HCT116 (cell line): ENCODE results near the gene POLN. TPM values are rescaled to one million over a fixed set of nuclear protein-coding genes. Genes with fewer than 3 reads are reported as not detected.

Experiments
- ATAC-seq: fragments of 200-7000 bp; cut with Tn5 transposase; 2 replicates; pipeline ENCODE4 v1.9.1; 2020; ENCODE audit warnings: mild to moderate bottlenecking, moderate library complexity
- BruUV-seq: library from RNA; stranded (reverse); fragments of 400-500 nt; replicated peaks from 2 replicates; lab custom pipeline; 2021; lab: Mats Ljungman, UMichigan
- CTCF ChIA-PET: fragments of 300-600 bp; sonication (Branson Sonifier 250); formaldehyde crosslinking; loops from one replicate; lab custom pipeline; 2021; ENCODE audit warnings: antibody characterized with exemption; lab: Charles Lee
- POLR2A ChIA-PET: fragments of 300-600, 350-600 bp; sonication (Branson Sonifier 250); formaldehyde crosslinking; loops from one replicate; lab custom pipeline; 2021; ENCODE audit warnings: antibody characterized with exemption; lab: Charles Lee
- RAD21 ChIA-PET, 2 experiments: fragments of 300-600 bp; sonication (Branson Sonifier 250); formaldehyde crosslinking; loops; one replicate each; lab custom pipeline; 2023; ENCODE audit warnings: low total read pairs in 2 of 2; ENCODE audit not compliant: uncharacterized antibody in 2 of 2, unreplicated experiment in 2 of 2, low non-redundant PET in 1 of 2; lab: Charles Lee
- DNase-seq: peaks from one replicate; pipeline ENCODE4 v3.0.0-alpha.2; 2010; ENCODE audit warnings: low read depth, low spot score
- H2AFZ ChIP-seq: fragments of 200-600 bp; shearing (Covaris generic), sonication (generic); 2 replicates; pipeline ENCODE4 v1.6.1; 2017; ENCODE audit warnings: low read depth, mixed run types, mixed read lengths, antibody characterized with exemption, low read length; ENCODE audit not compliant: poor library complexity, severe bottlenecking
- H3K27ac ChIP-seq: 2 replicates; pipeline ENCODE4 v1.5.1; 2012; ENCODE audit warnings: low read depth, low read length
- H3K27me3 ChIP-seq: fragments of 200-600 bp; sonication (generic); 2 replicates; pipeline ENCODE4 v1.6.1; 2016; ENCODE audit warnings: mixed run types, low read length, mixed read lengths; ENCODE audit not compliant: insufficient read depth
- H3K36me3 ChIP-seq, 2 experiments: fragments of 200-500 bp in 1 of 2; fragments of 200-600 bp in 1 of 2; sonication (Bioruptor generic) in 1 of 2; sonication (generic) in 1 of 2; 2 replicates each; pipeline versions ENCODE4 v1.5.1 to v1.6.1; 2014 to 2016; ENCODE audit warnings: low read length in 2 of 2, inconsistent platforms in 1 of 2, mixed read lengths in 1 of 2, mixed run types in 1 of 2; ENCODE audit not compliant: insufficient read depth in 2 of 2, control insufficient read depth in 1 of 2
- H3K4me1 ChIP-seq, 2 experiments: fragments of 200-600 bp in 1 of 2; sonication (generic) in 1 of 2; 2 replicates each; pipeline versions ENCODE4 v1.5.1 to v1.6.1; 2012 to 2017; ENCODE audit warnings: low read length in 2 of 2, inconsistent platforms in 1 of 2, mild to moderate bottlenecking in 1 of 2, mixed read lengths in 1 of 2, mixed run types in 1 of 2, moderate library complexity in 1 of 2; ENCODE audit not compliant: insufficient read depth in 2 of 2, control insufficient read depth in 1 of 2
- H3K4me2 ChIP-seq: fragments of 200-600 bp; sonication (generic); 2 replicates; pipeline ENCODE4 v1.6.1; 2017; ENCODE audit warnings: mixed run types, low read length, mixed read lengths
- H3K4me3 ChIP-seq, 2 experiments: fragments of 200-600 bp in 1 of 2; sonication (generic) in 1 of 2; replicated peaks in 1 of 2; 2 replicates each; pipeline ENCODE4 v1.5.1; 2011 to 2016; ENCODE audit warnings: low read length in 2 of 2, control low read depth in 1 of 2, low read depth in 1 of 2, mild to moderate bottlenecking in 1 of 2, mixed read lengths in 1 of 2, mixed run types in 1 of 2
- H3K79me2 ChIP-seq: fragments of 200-600 bp; sonication (generic); 2 replicates; pipeline ENCODE4 v1.6.1; 2017; ENCODE audit warnings: mild to moderate bottlenecking, mixed run types, low read length, moderate library complexity, mixed read lengths; ENCODE audit not compliant: insufficient read depth
- H3K9ac ChIP-seq: fragments of 200-600 bp; sonication (generic); 2 replicates; pipeline ENCODE4 v1.6.1; 2016; ENCODE audit warnings: low read length, mixed read lengths
- H3K9me2 ChIP-seq: fragments of 200-600 bp; sonication (generic), shearing (Covaris generic); 2 replicates; pipeline ENCODE4 v1.6.1; 2017; ENCODE audit warnings: mixed run types, mild to moderate bottlenecking, moderate library complexity; ENCODE audit not compliant: insufficient read depth
- H3K9me3 ChIP-seq, 2 experiments: fragments of 200-500 bp in 1 of 2; fragments of 200-600 bp in 1 of 2; sonication (Bioruptor generic) in 1 of 2; sonication (generic) in 1 of 2; 2 replicates each; pipeline ENCODE4 v1.6.1; 2014 to 2017; ENCODE audit warnings: low read length in 2 of 2, mixed read lengths in 2 of 2, inconsistent platforms in 1 of 2, low read depth in 1 of 2, mild to moderate bottlenecking in 1 of 2, mixed run types in 1 of 2, moderate library complexity in 1 of 2; ENCODE audit not compliant: control insufficient read depth in 1 of 2, insufficient read depth in 1 of 2
- H4K20me1 ChIP-seq: fragments of 200-600 bp; sonication (generic), shearing (Covaris generic); 2 replicates; pipeline ENCODE4 v1.6.1; 2017; ENCODE audit warnings: mixed run types, mild to moderate bottlenecking, moderate library complexity; ENCODE audit not compliant: insufficient read depth
- CEBPB ChIP-seq: IDR thresholded peaks from 2 replicates; pipeline ENCODE4 v1.6.1; 2012; ENCODE audit warnings: low read depth
- EGR1 ChIP-seq: IDR thresholded peaks from 2 replicates; pipeline ENCODE4 v1.6.1; 2012; ENCODE audit warnings: low read depth
- ELF1 ChIP-seq: IDR thresholded peaks from 2 replicates; pipeline ENCODE4 v1.6.1; 2012; ENCODE audit warnings: low read depth, borderline replicate concordance
- EZH2 ChIP-seq: fragments of 200-600 bp; sonication (generic); IDR thresholded peaks from 2 replicates; pipeline ENCODE4 v1.6.1; 2017; ENCODE audit warnings: antibody characterized with exemption, mixed run types
- JUND ChIP-seq: IDR thresholded peaks from 2 replicates; pipeline ENCODE4 v1.6.1; 2012
- MAX ChIP-seq: IDR thresholded peaks from 2 replicates; pipeline ENCODE4 v1.6.1; 2012
- POLR2A ChIP-seq: IDR thresholded peaks from 2 replicates; pipeline ENCODE4 v1.7.0; 2011; ENCODE audit warnings: borderline replicate concordance; ENCODE audit not compliant: insufficient read depth, insufficient read length; ENCODE audit errors: extremely low read depth
- POLR2AphosphoS5 ChIP-seq: IDR thresholded peaks from 2 replicates; pipeline ENCODE4 v1.6.1; 2011; ENCODE audit warnings: mild to moderate bottlenecking, low read depth, low read length, moderate library complexity
- RAD21 ChIP-seq: IDR thresholded peaks from 2 replicates; pipeline ENCODE4 v1.6.1; 2012; ENCODE audit warnings: low read depth, mild to moderate bottlenecking
- SIN3A ChIP-seq: IDR thresholded peaks from 2 replicates; pipeline ENCODE4 v1.6.1; 2012; ENCODE audit warnings: low read depth
- SRF ChIP-seq: IDR thresholded peaks from 2 replicates; pipeline ENCODE4 v1.6.1; 2012; ENCODE audit warnings: low read depth
- TCF7L2 ChIP-seq: IDR thresholded peaks from 2 replicates; pipeline ENCODE4 v1.7.0; 2011; ENCODE audit warnings: borderline replicate concordance, inconsistent platforms; ENCODE audit not compliant: insufficient read depth, insufficient read length; ENCODE audit errors: extremely low read depth
- ZBTB33 ChIP-seq: IDR thresholded peaks from 2 replicates; pipeline ENCODE4 v1.6.1; 2011; ENCODE audit warnings: mild to moderate bottlenecking, low read length, moderate library complexity; ENCODE audit not compliant: insufficient replicate concordance; ENCODE audit errors: extremely low read depth
- ZNF274 ChIP-seq: fragments of 200-500 bp; sonication (Bioruptor generic); IDR thresholded peaks from 2 replicates; pipeline ENCODE4 v1.6.1; 2014; ENCODE audit warnings: mild to moderate bottlenecking, low read depth, low read length, inconsistent platforms
- intact Hi-C: fragments of 100-400 bp; cut with micrococcal nuclease; formaldehyde crosslinking; loops from 2 replicates; pipeline ENCODE4 v1.10.0; 2022
- total RNA-seq: library from RNA; stranded (reverse); gene quantifications from one replicate; pipeline ENCODE4 v1.2.1, GENCODE V29; 2021; ENCODE audit not compliant: unreplicated experiment
- TF ChIP-seq, protein P1 (sequence below): IDR thresholded peaks from 2 replicates; pipeline ENCODE4 v1.6.1; 2012

The POLN gene
- total RNA-seq, 1 experiment from 2014 or later: 3.1 TPM

- ATAC-seq: no peak
- ChIA-PET RAD21 (no interaction called here), POLR2A (no interaction called here), CTCF (no interaction called here)
- no peaks in the 10 kb centered on the region for H3K9me3 ChIP-seq
- no TSS peak for BruUV-seq
- no peak for DNase-seq
- no peaks in the 10 kb centered on the region for H3K79me2 ChIP-seq
- no peaks in the 10 kb centered on the region for H3K9me2 ChIP-seq
- H3K4me1 ChIP-seq: peaks cover 8 to 15% of the 10 kb centered on the region in 2 experiments; a peak in 3 of 4 replicates
- no peak overlapping the region for H3K9ac ChIP-seq
- no peak overlapping the region for H2AFZ ChIP-seq
- no peaks in the 10 kb centered on the region for H3K27me3 ChIP-seq
- no peak overlapping the region for H3K27ac ChIP-seq
- no peak overlapping the region for H3K4me3 ChIP-seq
- no peaks in the 10 kb centered on the region for H4K20me1 ChIP-seq
- H3K4me2 ChIP-seq: no peak overlapping the region
- intact Hi-C loops: no loop called here
- TF ChIP-seq SRF: no peak
- TF ChIP-seq JUND: no peak
- TF ChIP-seq SIN3A: no peak
- TF ChIP-seq RAD21: no peak
- no peak for TF ChIP-seq ZNF274
- TF ChIP-seq EZH2: no peak
- no peak for TF ChIP-seq MAX
- TF ChIP-seq, protein P1, sequence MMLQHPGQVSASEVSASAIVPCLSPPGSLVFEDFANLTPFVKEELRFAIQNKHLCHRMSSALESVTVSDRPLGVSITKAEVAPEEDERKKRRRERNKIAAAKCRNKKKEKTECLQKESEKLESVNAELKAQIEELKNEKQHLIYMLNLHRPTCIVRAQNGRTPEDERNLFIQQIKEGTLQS: no peak
- no peak for TF ChIP-seq POLR2A
- H3K36me3 ChIP-seq: no peaks in the 10 kb centered on the region
These were observed 166.5 kb downstream of the POLN start for GRCh38 chr4:2075171-2075986.

DNA sequence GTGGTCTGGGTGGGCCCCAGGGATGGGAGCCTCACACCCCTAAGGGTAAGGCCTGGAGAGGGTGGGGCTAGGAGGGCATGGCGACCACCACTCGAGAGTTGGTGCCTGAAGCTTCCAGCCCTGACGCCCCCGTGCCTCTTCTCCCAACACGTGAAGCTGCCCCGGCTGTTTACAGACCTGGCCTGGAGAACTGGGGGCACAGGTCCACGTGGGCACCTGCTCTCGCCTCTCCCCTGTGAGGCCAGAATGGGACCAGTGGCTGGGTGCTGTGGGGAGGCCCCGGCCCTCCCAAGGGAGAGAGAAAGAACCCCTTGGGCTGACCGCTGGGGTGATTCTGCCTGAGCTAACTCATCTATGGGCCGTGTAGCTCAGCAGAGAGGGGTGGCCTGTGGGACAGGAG, 167.3 kb downstream of the POLN start:
- H3K9me2 ChIP-seq: no peaks in the 10 kb centered on the region
- no peak for ATAC-seq
- RAD21 ChIA-PET: no interaction called here
- H3K27ac ChIP-seq: no peak overlapping the region
- POLR2A ChIA-PET: no interaction called here
- H3K27me3 ChIP-seq: no peaks in the 10 kb centered on the region
- no TSS peak for BruUV-seq
- intact Hi-C loops: no loop called here
- no peak overlapping the region for H3K4me2 ChIP-seq
- CTCF ChIA-PET: no interaction called here
- peaks cover 8 to 17% of the 10 kb centered on the region in 2 experiments; a peak in 3 of 4 replicates for H3K4me1 ChIP-seq
- no peak overlapping the region for H3K4me3 ChIP-seq
- H2AFZ ChIP-seq: no peak overlapping the region
- H3K36me3 ChIP-seq: no peaks in the 10 kb centered on the region
- no peak for TF ChIP-seq ZBTB33
- no peak for TF ChIP-seq EGR1
- no peak for TF ChIP-seq CEBPB
- no peak for TF ChIP-seq MAX
- TF ChIP-seq, protein P1: no peak
- TF ChIP-seq TCF7L2: no peak
- no peak for TF ChIP-seq POLR2AphosphoS5
- TF ChIP-seq ELF1: no peak
- no peak for DNase-seq
- no peak overlapping the region for H3K9ac ChIP-seq
- H3K79me2 ChIP-seq: no peaks in the 10 kb centered on the region
- no peaks in the 10 kb centered on the region for H3K9me3 ChIP-seq
- H4K20me1 ChIP-seq: no peaks in the 10 kb centered on the region
